H1 (cell line): ENCODE measurements around the gene CNTF. TPM values are rescaled to one million over a fixed set of nuclear protein-coding genes. Genes with fewer than 3 reads are reported as not detected.

ENCODE experiments used
- BRCA1 ChIP-seq: IDR thresholded peaks from 2 replicates; pipeline ENCODE4 v1.6.1; 2012; ENCODE audit warnings: low read depth, low read length, improper control_type of control experiment
- CHD1 ChIP-seq: IDR thresholded peaks from 2 replicates; pipeline ENCODE4 v1.6.1; 2012; ENCODE audit warnings: low read depth, low read length, improper control_type of control experiment
- EGR1 ChIP-seq: IDR thresholded peaks from 2 replicates; pipeline ENCODE4 v1.6.1; 2011; ENCODE audit warnings: low read depth, low read length, borderline replicate concordance
- GABPA ChIP-seq: IDR thresholded peaks from 2 replicates; pipeline ENCODE4 v1.6.1; 2011; ENCODE audit warnings: mild to moderate bottlenecking, low read length, moderate library complexity, borderline replicate concordance; ENCODE audit not compliant: insufficient read depth
- MAFK ChIP-seq: IDR thresholded peaks from 2 replicates; pipeline ENCODE4 v1.6.1; 2012; ENCODE audit warnings: low read depth, mild to moderate bottlenecking, improper control_type of control experiment, low read length
- NRF1 ChIP-seq: IDR thresholded peaks from 2 replicates; pipeline ENCODE4 v1.6.1; 2011; ENCODE audit warnings: mild to moderate bottlenecking, low read depth, low read length, improper control_type of control experiment
- PHF8 ChIP-seq: fragments of 200-600 bp; sonication (generic); conservative IDR thresholded peaks from 2 replicates; pipeline ENCODE4 v1.7.1; 2012; ENCODE audit warnings: low read depth, mild to moderate bottlenecking, inconsistent platforms, low read length, moderate library complexity
- TAF1 ChIP-seq: IDR thresholded peaks from 2 replicates; pipeline ENCODE4 v1.6.1; 2011; ENCODE audit warnings: mild to moderate bottlenecking, low read depth, low read length
- TAF7 ChIP-seq: optimal IDR thresholded peaks from 2 replicates; pipeline ENCODE3; 2011; ENCODE audit warnings: low read depth, mild to moderate bottlenecking, inconsistent platforms, low read length, moderate library complexity, borderline replicate concordance
- YY1 ChIP-seq: IDR thresholded peaks from 2 replicates; pipeline ENCODE4 v1.6.1; 2011; ENCODE audit warnings: low read depth, mild to moderate bottlenecking, low read length
- polyA plus RNA-seq, 7 experiments: library from polyadenylated mRNA; depleted of rRNA in 3 of 7; stranded (reverse) in 5 of 7; unstranded in 2 of 7; fragments of >200 nt in 5 of 7; fragments of 200-250 nt in 2 of 7; gene quantifications; 1 replicate in 5 of 7; 2 replicates in 1 of 7; 4 replicates in 1 of 7; pipeline versions ENCODE4 v1.2.1 to v1.2.3, GENCODE V29; 2011 to 2013; ENCODE audit warnings: missing spikeins in 2 of 7, mixed read lengths in 2 of 7
- total RNA-seq: library from RNA; stranded (reverse); fragmentation: NEBNext Ultra II Directional; extraction: Animal tissue kit (Norgen Biotek cat#: 25700); gene quantifications from 2 replicates; pipeline ENCODE4 v1.2.1, GENCODE V29; 2021
- TF ChIP-seq, protein P1 (sequence below): fragments of 300-600 bp; sonication (generic); IDR thresholded peaks from 2 replicates; pipeline ENCODE4 v1.7.1; 2012; ENCODE audit warnings: low read length, moderate library complexity, mild to moderate bottlenecking, inconsistent platforms; ENCODE audit not compliant: insufficient replicate concordance
- TF ChIP-seq, protein P2 (sequence below): IDR thresholded peaks from 2 replicates; pipeline ENCODE4 v1.6.1; 2011; ENCODE audit warnings: low read depth, mild to moderate bottlenecking, low read length; ENCODE audit not compliant: insufficient read depth

Gene CNTF
- total and polyA plus RNA-seq, 2 of the 8 experiments (the other 6 are each of a cell fraction or from before 2014, with no cell fraction given) = 0.41 to 1.5 TPM

DNA sequence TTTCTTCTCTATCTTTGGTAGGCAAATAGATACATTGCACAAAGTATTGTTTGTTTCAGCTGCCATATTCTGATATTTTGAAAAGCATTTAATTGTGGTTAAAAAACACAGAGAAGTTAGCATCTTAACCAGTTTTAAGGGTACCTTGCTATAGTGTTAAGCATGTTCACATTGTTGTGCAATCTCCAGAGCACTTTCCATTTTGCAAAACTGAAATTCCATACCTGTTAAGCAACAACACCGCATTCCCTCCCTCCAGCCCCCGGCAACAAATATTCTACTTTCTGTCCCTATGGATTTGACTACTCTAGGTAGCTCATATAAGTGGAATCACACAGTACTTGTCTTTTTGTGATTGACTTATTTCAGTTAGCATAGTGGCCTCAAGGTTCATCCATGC lies 33.9 kb downstream of the CNTF start (continued):
- TF ChIP-seq, protein P1, sequence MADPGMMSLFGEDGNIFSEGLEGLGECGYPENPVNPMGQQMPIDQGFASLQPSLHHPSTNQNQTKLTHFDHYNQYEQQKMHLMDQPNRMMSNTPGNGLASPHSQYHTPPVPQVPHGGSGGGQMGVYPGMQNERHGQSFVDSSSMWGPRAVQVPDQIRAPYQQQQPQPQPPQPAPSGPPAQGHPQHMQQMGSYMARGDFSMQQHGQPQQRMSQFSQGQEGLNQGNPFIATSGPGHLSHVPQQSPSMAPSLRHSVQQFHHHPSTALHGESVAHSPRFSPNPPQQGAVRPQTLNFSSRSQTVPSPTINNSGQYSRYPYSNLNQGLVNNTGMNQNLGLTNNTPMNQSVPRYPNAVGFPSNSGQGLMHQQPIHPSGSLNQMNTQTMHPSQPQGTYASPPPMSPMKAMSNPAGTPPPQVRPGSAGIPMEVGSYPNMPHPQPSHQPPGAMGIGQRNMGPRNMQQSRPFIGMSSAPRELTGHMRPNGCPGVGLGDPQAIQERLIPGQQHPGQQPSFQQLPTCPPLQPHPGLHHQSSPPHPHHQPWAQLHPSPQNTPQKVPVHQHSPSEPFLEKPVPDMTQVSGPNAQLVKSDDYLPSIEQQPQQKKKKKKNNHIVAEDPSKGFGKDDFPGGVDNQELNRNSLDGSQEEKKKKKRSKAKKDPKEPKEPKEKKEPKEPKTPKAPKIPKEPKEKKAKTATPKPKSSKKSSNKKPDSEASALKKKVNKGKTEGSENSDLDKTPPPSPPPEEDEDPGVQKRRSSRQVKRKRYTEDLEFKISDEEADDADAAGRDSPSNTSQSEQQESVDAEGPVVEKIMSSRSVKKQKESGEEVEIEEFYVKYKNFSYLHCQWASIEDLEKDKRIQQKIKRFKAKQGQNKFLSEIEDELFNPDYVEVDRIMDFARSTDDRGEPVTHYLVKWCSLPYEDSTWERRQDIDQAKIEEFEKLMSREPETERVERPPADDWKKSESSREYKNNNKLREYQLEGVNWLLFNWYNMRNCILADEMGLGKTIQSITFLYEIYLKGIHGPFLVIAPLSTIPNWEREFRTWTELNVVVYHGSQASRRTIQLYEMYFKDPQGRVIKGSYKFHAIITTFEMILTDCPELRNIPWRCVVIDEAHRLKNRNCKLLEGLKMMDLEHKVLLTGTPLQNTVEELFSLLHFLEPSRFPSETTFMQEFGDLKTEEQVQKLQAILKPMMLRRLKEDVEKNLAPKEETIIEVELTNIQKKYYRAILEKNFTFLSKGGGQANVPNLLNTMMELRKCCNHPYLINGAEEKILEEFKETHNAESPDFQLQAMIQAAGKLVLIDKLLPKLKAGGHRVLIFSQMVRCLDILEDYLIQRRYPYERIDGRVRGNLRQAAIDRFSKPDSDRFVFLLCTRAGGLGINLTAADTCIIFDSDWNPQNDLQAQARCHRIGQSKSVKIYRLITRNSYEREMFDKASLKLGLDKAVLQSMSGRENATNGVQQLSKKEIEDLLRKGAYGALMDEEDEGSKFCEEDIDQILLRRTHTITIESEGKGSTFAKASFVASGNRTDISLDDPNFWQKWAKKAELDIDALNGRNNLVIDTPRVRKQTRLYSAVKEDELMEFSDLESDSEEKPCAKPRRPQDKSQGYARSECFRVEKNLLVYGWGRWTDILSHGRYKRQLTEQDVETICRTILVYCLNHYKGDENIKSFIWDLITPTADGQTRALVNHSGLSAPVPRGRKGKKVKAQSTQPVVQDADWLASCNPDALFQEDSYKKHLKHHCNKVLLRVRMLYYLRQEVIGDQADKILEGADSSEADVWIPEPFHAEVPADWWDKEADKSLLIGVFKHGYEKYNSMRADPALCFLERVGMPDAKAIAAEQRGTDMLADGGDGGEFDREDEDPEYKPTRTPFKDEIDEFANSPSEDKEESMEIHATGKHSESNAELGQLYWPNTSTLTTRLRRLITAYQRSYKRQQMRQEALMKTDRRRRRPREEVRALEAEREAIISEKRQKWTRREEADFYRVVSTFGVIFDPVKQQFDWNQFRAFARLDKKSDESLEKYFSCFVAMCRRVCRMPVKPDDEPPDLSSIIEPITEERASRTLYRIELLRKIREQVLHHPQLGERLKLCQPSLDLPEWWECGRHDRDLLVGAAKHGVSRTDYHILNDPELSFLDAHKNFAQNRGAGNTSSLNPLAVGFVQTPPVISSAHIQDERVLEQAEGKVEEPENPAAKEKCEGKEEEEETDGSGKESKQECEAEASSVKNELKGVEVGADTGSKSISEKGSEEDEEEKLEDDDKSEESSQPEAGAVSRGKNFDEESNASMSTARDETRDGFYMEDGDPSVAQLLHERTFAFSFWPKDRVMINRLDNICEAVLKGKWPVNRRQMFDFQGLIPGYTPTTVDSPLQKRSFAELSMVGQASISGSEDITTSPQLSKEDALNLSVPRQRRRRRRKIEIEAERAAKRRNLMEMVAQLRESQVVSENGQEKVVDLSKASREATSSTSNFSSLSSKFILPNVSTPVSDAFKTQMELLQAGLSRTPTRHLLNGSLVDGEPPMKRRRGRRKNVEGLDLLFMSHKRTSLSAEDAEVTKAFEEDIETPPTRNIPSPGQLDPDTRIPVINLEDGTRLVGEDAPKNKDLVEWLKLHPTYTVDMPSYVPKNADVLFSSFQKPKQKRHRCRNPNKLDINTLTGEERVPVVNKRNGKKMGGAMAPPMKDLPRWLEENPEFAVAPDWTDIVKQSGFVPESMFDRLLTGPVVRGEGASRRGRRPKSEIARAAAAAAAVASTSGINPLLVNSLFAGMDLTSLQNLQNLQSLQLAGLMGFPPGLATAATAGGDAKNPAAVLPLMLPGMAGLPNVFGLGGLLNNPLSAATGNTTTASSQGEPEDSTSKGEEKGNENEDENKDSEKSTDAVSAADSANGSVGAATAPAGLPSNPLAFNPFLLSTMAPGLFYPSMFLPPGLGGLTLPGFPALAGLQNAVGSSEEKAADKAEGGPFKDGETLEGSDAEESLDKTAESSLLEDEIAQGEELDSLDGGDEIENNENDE = no peak
- TF ChIP-seq EGR1 (no peak), PHF8 (no peak), GABPA (no peak), TAF7 (no peak), BRCA1 (no peak), TAF1 (no peak), NRF1 (no peak), YY1 (no peak), CHD1 (no peak), MAFK (no peak)
- TF ChIP-seq, protein P2, sequence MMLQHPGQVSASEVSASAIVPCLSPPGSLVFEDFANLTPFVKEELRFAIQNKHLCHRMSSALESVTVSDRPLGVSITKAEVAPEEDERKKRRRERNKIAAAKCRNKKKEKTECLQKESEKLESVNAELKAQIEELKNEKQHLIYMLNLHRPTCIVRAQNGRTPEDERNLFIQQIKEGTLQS = no peak
